ENCODE measurements around the gene TLCD1. TPM values are rescaled to one million over a fixed set of nuclear protein-coding genes. Genes with fewer than 3 reads are reported as not detected.

Gene TLCD1
- total RNA-seq, 1 experiment from 2014 or later, result 2.1 TPM

DNA sequence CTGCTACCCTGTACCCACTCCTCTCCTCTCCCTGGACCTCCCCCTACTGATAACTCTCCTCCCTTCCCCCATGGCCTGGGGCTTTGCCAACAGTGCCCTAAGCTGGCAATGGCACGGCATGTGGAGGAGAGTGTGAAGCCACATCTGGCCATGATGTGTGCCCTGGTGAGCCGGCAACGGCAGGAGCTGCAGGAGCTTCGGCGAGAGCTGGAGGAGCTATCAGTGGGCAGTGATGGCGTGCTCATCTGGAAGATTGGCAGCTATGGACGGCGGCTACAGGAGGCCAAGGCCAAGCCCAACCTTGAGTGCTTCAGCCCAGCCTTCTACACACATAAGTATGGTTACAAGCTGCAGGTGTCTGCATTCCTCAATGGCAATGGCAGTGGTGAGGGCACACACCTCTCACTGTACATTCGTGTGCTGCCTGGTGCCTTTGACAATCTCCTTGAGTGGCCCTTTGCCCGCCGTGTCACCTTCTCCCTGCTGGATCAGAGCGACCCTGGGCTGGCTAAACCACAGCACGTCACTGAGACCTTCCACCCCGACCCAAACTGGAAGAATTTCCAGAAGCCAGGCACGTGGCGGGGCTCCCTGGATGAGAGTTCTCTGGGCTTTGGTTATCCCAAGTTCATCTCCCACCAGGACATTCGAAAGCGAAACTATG lies 23.0 kb upstream of the TLCD1 start:
- Histone ChIP-seq H3K9me3 (ENCODE audit: low read length) (no peaks in the 10 kb centered on the region), H3K4me1 (ENCODE audit: low read length) (peaks cover 19% of the 10 kb centered on the region), H3K27ac (ENCODE audit: low read length) (no peak overlapping the region), H4K20me1 (ENCODE audit: insufficient read depth, low read depth, low read length) (peaks cover 33% of the 10 kb centered on the region), H3K4me2 (ENCODE audit: low read depth, low read length, poor library complexity, severe bottlenecking) (no peak overlapping the region), H3K27me3 (ENCODE audit: low read length) (no peaks in the 10 kb centered on the region), H3K36me3 (ENCODE audit: insufficient read depth, low read length) (peaks cover 14% of the 10 kb centered on the region), H2AFZ (ENCODE audit: low read length) (no peak overlapping the region), H3K4me3 (ENCODE audit: low read length) (no peak overlapping the region), H3K79me2 (ENCODE audit: low read length) (peaks cover 34% of the 10 kb centered on the region), H3K9ac (ENCODE audit: low read length) (no peak overlapping the region), H3K9me2 (replicated peaks; ENCODE audit: insufficient read depth, low read length) (no peaks in the 10 kb centered on the region)
- no peak for DNase-seq

DNA sequence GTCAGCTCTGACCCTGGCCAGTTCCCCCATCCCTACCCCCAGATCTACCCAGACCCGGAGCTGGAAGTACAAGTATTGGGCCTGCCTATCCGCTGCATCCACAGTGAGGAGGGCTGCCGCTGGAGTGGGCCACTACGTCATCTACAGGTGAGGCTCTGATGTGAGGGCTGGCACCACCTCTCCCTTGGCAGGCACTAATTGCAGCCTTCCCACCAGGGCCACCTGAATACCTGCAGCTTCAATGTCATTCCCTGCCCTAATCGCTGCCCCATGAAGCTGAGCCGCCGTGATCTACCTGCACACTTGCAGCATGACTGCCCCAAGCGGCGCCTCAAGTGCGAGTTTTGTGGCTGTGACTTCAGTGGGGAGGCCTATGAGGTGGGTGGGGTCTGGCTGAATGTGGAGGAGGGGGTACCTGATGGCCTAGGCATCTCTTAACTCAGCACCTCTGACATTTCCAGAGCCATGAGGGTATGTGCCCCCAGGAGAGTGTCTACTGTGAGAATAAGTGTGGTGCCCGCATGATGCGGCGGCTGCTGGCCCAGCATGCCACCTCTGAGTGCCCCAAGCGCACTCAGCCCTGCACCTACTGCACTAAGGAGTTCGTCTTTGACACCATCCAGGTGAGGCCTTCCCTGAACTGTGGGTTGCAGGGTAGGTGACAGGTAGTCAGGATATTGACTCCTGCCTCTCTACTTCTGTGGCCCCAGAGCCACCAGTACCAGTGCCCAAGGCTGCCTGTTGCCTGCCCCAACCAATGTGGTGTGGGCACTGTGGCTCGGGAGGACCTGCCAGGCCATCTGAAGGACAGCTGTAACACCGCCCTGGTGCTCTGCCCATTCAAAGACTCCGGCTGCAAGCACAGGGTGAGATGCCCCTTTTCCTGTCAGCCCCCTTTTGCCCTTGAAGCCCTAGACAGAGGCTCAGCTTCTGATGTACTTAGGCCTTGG lies 22.0 kb upstream of the TLCD1 start:
- DNase-seq, result no peak
- Histone ChIP-seq H4K20me1 (ENCODE audit: insufficient read depth, low read depth, low read length) (peaks cover 33% of the 10 kb centered on the region), H3K9me2 (replicated peaks; ENCODE audit: insufficient read depth, low read length) (no peaks in the 10 kb centered on the region), H3K36me3 (ENCODE audit: insufficient read depth, low read length) (peaks cover 14% of the 10 kb centered on the region), H3K4me2 (ENCODE audit: low read depth, low read length, poor library complexity, severe bottlenecking) (no peak overlapping the region), H2AFZ (ENCODE audit: low read length) (no peak overlapping the region), H3K9me3 (ENCODE audit: low read length) (no peaks in the 10 kb centered on the region), H3K79me2 (ENCODE audit: low read length) (peaks cover 34% of the 10 kb centered on the region), H3K9ac (ENCODE audit: low read length) (no peak overlapping the region), H3K4me3 (ENCODE audit: low read length) (no peak overlapping the region), H3K4me1 (ENCODE audit: low read length) (peaks cover 25% of the 10 kb centered on the region), H3K27me3 (ENCODE audit: low read length) (no peaks in the 10 kb centered on the region), H3K27ac (ENCODE audit: low read length) (no peak overlapping the region)

DNA sequence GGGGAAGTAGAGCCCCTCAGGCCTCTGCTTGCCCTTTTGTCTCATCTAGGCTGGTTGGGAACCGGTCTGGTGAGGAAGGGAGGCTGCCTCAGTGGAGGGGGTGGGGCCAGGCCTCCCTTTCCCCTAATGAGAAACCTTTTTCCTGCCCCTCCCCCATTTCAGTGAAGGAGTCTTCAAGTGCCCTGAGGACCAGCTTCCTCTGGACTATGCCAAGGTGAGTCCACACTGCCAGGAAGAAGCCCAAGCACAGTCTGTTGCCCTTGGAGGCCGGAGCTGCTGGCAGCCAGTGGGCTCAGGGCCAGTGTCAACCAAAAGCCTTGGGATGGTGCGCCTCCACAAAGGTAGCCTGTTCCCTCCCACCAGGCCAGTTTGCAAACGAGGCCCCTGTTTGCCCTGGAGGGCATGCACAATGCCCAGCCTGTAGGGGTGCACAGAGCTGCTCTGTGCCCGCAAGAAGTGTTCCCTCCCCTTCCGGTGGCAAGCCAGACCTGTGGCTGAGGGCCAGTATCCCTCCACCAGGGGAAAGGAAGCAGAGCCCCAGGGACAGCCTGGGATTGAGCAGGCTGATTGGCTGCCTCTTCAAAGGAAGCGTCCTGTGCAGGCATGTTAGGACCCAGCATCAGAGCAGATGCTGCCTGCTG lies 21.1 kb upstream of the TLCD1 start:
- Histone ChIP-seq H3K4me2 (ENCODE audit: low read depth, low read length, poor library complexity, severe bottlenecking) (peak overlapping the region; percentile 93), H3K79me2 (ENCODE audit: low read length) (peaks cover 34% of the 10 kb centered on the region), H3K4me1 (ENCODE audit: low read length) (peaks cover 34% of the 10 kb centered on the region), H2AFZ (ENCODE audit: low read length) (no peak overlapping the region), H3K27ac (ENCODE audit: low read length) (0 out of 2 replicates have a peak overlapping the region, but pooled peaks have one; percentile 3), H3K9me3 (ENCODE audit: low read length) (no peaks in the 10 kb centered on the region), H3K9me2 (replicated peaks; ENCODE audit: insufficient read depth, low read length) (no peaks in the 10 kb centered on the region), H3K9ac (ENCODE audit: low read length) (no peak overlapping the region), H4K20me1 (ENCODE audit: insufficient read depth, low read depth, low read length) (peaks cover 33% of the 10 kb centered on the region), H3K4me3 (ENCODE audit: low read length) (no peak overlapping the region), H3K36me3 (ENCODE audit: insufficient read depth, low read length) (peaks cover 14% of the 10 kb centered on the region), H3K27me3 (ENCODE audit: low read length) (no peaks in the 10 kb centered on the region)
- no peak for DNase-seq

- H3K27ac ChIP-seq (ENCODE audit: low read length), result 0 out of 2 replicates have a peak overlapping the region, but pooled peaks have one; percentile 3
- no peak for DNase-seq
- H3K27me3 ChIP-seq (ENCODE audit: low read length), result no peaks in the 10 kb centered on the region
- H3K9me2 ChIP-seq (replicated peaks; ENCODE audit: insufficient read depth, low read length), result no peaks in the 10 kb centered on the region
- no peak overlapping the region; the same call in 1 of the 2 replicates for H3K4me3 ChIP-seq (ENCODE audit: low read length)
- peak overlapping the region; percentile 96; the same call in 1 of the 2 replicates for H3K9ac ChIP-seq (ENCODE audit: low read length)
- peak overlapping the region; percentile 93 for H3K4me2 ChIP-seq (ENCODE audit: low read depth, low read length, poor library complexity, severe bottlenecking)
- peaks cover 33% of the 10 kb centered on the region for H4K20me1 ChIP-seq (ENCODE audit: insufficient read depth, low read depth, low read length)
- peaks cover 39% of the 10 kb centered on the region for H3K4me1 ChIP-seq (ENCODE audit: low read length)
- no peaks in the 10 kb centered on the region for H3K9me3 ChIP-seq (ENCODE audit: low read length)
- no peak overlapping the region for H2AFZ ChIP-seq (ENCODE audit: low read length)
- H3K79me2 ChIP-seq (ENCODE audit: low read length), result peaks cover 33% of the 10 kb centered on the region
- peaks cover 10% of the 10 kb centered on the region for H3K36me3 ChIP-seq (ENCODE audit: insufficient read depth, low read length)
Observed at GRCh38 chr17:28746611-28747050, 20.6 kb upstream of the TLCD1 start.

DNA sequence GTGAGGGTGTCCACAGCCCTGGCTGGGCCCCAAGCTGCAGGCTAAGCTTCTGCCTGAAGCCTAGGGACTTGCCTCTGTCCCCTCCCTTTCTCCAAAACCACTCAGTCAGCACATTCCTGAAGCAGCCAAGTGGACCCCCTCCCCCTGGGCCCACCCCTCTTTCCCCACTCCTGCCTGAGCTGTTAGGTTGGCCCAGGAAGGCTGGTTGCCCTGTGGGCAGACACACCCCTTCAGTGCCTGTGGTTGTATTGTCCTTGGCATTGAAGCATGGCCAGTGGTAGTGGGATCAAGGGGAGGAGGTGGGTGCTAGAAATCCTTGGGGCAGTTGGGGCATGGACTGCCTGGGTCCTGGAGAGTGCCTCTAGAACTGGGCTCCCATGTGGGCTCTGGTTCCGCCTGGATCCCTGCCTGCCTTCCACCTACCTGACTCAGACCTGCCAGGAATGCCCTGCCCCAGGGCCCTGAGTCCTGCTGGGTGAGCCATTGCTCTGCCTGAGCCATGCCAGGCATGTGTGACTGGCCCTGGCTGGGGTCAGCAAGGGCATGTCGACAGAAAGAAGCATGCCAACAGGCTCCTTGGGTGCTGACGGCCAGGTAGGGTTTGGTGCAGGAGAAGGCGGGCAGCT lies 19.9 kb upstream of the TLCD1 start:
- Histone ChIP-seq H3K9me2 (replicated peaks; ENCODE audit: insufficient read depth, low read length) (no peaks in the 10 kb centered on the region), H3K4me1 (ENCODE audit: low read length) (peaks cover 46% of the 10 kb centered on the region), H3K27me3 (ENCODE audit: low read length) (no peaks in the 10 kb centered on the region), H3K27ac (ENCODE audit: low read length) (peak overlapping the region; percentile 79), H3K4me3 (ENCODE audit: low read length) (peak overlapping the region; percentile 91; the same call in 1 of the 2 replicates), H2AFZ (ENCODE audit: low read length) (no peak overlapping the region), H3K36me3 (ENCODE audit: insufficient read depth, low read length) (peaks cover 8% of the 10 kb centered on the region), H3K4me2 (ENCODE audit: low read depth, low read length, poor library complexity, severe bottlenecking) (peak overlapping the region; percentile 93), H3K79me2 (ENCODE audit: low read length) (peaks cover 31% of the 10 kb centered on the region), H3K9ac (ENCODE audit: low read length) (peak overlapping the region; percentile 96), H3K9me3 (ENCODE audit: low read length) (no peaks in the 10 kb centered on the region), H4K20me1 (ENCODE audit: insufficient read depth, low read depth, low read length) (peaks cover 33% of the 10 kb centered on the region)
- no peak for DNase-seq

- Histone ChIP-seq H3K9me3 (ENCODE audit: low read length) (no peaks in the 10 kb centered on the region), H3K36me3 (ENCODE audit: insufficient read depth, low read length) (peaks cover 4% of the 10 kb centered on the region), H3K79me2 (ENCODE audit: low read length) (peaks cover 31% of the 10 kb centered on the region), H3K9me2 (replicated peaks; ENCODE audit: insufficient read depth, low read length) (no peaks in the 10 kb centered on the region), H2AFZ (ENCODE audit: low read length) (no peak overlapping the region), H3K4me2 (ENCODE audit: low read depth, low read length, poor library complexity, severe bottlenecking) (peak overlapping the region; percentile 93), H3K27me3 (ENCODE audit: low read length) (no peaks in the 10 kb centered on the region), H4K20me1 (ENCODE audit: insufficient read depth, low read depth, low read length) (peaks cover 33% of the 10 kb centered on the region), H3K27ac (ENCODE audit: low read length) (peak overlapping the region; percentile 79), H3K9ac (ENCODE audit: low read length) (peak overlapping the region; percentile 96), H3K4me1 (ENCODE audit: low read length) (peaks cover 53% of the 10 kb centered on the region), H3K4me3 (ENCODE audit: low read length) (peak overlapping the region; percentile 91)
- peak; percentile 78 for DNase-seq
Observed at GRCh38 chr17:28744972-28745785, 19.1 kb upstream of the TLCD1 start.
